ENCODE measurements around the gene R3HDM4.

The R3HDM4 gene

DNA sequence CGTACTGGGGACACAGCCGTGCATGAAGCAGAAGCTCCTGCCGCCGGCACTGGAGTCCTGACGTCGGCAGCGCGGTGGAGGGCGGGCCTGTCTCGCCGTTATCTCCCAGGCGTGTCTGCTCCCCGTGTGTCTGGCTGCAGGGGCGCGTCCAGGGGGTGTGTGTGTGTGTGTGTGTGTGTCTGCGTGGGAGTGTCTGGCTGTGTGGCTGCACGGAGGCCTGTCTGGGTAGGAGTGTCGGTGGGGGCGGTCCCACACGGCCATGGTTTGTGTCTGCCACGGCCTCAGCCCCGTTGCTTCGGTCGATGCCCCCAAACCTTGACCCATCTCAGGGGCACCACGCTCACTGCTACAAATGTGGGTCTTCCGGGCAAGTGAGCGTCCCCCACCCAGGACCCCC, 31.1 kb upstream of the R3HDM4 start:
- TF ChIP-seq, protein P1, sequence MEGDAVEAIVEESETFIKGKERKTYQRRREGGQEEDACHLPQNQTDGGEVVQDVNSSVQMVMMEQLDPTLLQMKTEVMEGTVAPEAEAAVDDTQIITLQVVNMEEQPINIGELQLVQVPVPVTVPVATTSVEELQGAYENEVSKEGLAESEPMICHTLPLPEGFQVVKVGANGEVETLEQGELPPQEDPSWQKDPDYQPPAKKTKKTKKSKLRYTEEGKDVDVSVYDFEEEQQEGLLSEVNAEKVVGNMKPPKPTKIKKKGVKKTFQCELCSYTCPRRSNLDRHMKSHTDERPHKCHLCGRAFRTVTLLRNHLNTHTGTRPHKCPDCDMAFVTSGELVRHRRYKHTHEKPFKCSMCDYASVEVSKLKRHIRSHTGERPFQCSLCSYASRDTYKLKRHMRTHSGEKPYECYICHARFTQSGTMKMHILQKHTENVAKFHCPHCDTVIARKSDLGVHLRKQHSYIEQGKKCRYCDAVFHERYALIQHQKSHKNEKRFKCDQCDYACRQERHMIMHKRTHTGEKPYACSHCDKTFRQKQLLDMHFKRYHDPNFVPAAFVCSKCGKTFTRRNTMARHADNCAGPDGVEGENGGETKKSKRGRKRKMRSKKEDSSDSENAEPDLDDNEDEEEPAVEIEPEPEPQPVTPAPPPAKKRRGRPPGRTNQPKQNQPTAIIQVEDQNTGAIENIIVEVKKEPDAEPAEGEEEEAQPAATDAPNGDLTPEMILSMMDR (IDR thresholded peaks at IDR 0.05; ENCODE audit: extremely low read depth, missing control alignments) = no peak
- DNase-seq (ENCODE audit: low spot score) = no peak

- TF ChIP-seq, protein P1 (IDR thresholded peaks at IDR 0.05; ENCODE audit: extremely low read depth, missing control alignments) = no peak
- no peak for DNase-seq (ENCODE audit: low spot score)
Observed at GRCh38 chr19:943551-944170, 30.6 kb upstream of the R3HDM4 start.

- TF ChIP-seq, protein P1 (IDR thresholded peaks at IDR 0.05; ENCODE audit: extremely low read depth, missing control alignments) = no peak
- DNase-seq (ENCODE audit: low spot score) = no peak
Observed at GRCh38 chr19:942133-942645, 29.2 kb upstream of the R3HDM4 start.

GRCh38 chr19:941292-942132, 28.5 kb upstream of the R3HDM4 start:
- TF ChIP-seq, protein P1 (IDR thresholded peaks at IDR 0.05; ENCODE audit: extremely low read depth, missing control alignments) = no peak
- no peak for DNase-seq (ENCODE audit: low spot score)

- DNase-seq (ENCODE audit: low spot score) = peak; percentile 64
- TF ChIP-seq, protein P1 (IDR thresholded peaks at IDR 0.05; ENCODE audit: extremely low read depth, missing control alignments) = no peak
Observed at GRCh38 chr19:940591-941291, 27.7 kb upstream of the R3HDM4 start.

- TF ChIP-seq, protein P1 (IDR thresholded peaks at IDR 0.05; ENCODE audit: extremely low read depth, missing control alignments) = no peak
- no peak for DNase-seq (ENCODE audit: low spot score)
Observed at GRCh38 chr19:939922-940321, 26.9 kb upstream of the R3HDM4 start.

- TF ChIP-seq, protein P1 (IDR thresholded peaks at IDR 0.05; ENCODE audit: extremely low read depth, missing control alignments) = no peak
- DNase-seq (ENCODE audit: low spot score) = no peak
Observed at GRCh38 chr19:939439-939838, 26.4 kb upstream of the R3HDM4 start.

Data from GM20000 (cell line).